WTC11 (cell line): Measurements from ENCODE around the gene BBOX1. TPM values are rescaled to one million over a fixed set of nuclear protein-coding genes. Genes with fewer than 3 reads are reported as not detected.

Experiments
- ATAC-seq: fragments of 200-7000 bp; cut with Tn5 transposase; 2 replicates; pipeline ENCODE4 v1.10.0; 2021; ENCODE audit warnings: mild to moderate bottlenecking, moderate library complexity
- CTCF ChIA-PET: fragments of 300-600 bp; sonication (Branson Sonifier 250); formaldehyde crosslinking; loops from one replicate; lab custom pipeline; 2021; ENCODE audit warnings: antibody characterized with exemption; lab: Charles Lee
- POLR2A ChIA-PET: fragments of 350-600 bp; sonication (Branson Sonifier 250); formaldehyde crosslinking; loops from one replicate; lab custom pipeline; 2021; ENCODE audit warnings: antibody characterized with exemption; lab: Charles Lee
- DNase-seq: peaks from one replicate; pipeline ENCODE4 v3.0.0; 2021; ENCODE audit warnings: low spot score
- H3K27ac Mint-ChIP-seq: 2 replicates; pipeline ENCODE4 v1.8.0; 2021; ENCODE audit warnings: mixed read lengths
- H3K27me3 Mint-ChIP-seq: 2 replicates; pipeline ENCODE4 v1.8.0; 2021; ENCODE audit warnings: low read depth, mild to moderate bottlenecking, moderate library complexity, mixed read lengths
- H3K36me3 Mint-ChIP-seq: 2 replicates; pipeline ENCODE4 v1.8.0; 2021; ENCODE audit warnings: mixed read lengths
- H3K4me1 Mint-ChIP-seq: 2 replicates; pipeline ENCODE4 v1.8.0; 2022; ENCODE audit warnings: mixed read lengths
- H3K4me3 Mint-ChIP-seq: 2 replicates; pipeline ENCODE4 v1.8.0; 2021; ENCODE audit warnings: mild to moderate bottlenecking, moderate library complexity, mixed read lengths
- H3K9me3 Mint-ChIP-seq: 2 replicates; pipeline ENCODE4 v1.8.0; 2021; ENCODE audit warnings: mixed read lengths
- ATF1 ChIP-seq: sonication (generic); formaldehyde crosslinking; IDR thresholded peaks from 2 replicates; pipeline ENCODE4 v1.8.1; 2023; ENCODE audit warnings: mild to moderate bottlenecking, moderate library complexity, missing genetic modification reagents
- ATF3 ChIP-seq: sonication (generic); formaldehyde crosslinking; conservative IDR thresholded peaks from 2 replicates; pipeline ENCODE4 v1.8.1; 2022; ENCODE audit warnings: mild to moderate bottlenecking, missing genetic modification reagents
- CREB1 ChIP-seq: sonication (generic); formaldehyde crosslinking; IDR thresholded peaks from 2 replicates; pipeline ENCODE4 v1.8.0; 2023; ENCODE audit warnings: mild to moderate bottlenecking, missing genetic modification reagents
- CREM ChIP-seq: sonication (generic); formaldehyde crosslinking; IDR thresholded peaks from 2 replicates; pipeline ENCODE4 v1.8.1; 2022; ENCODE audit warnings: mild to moderate bottlenecking, missing genetic modification reagents, moderate library complexity
- E2F1 ChIP-seq: sonication (generic); formaldehyde crosslinking; IDR thresholded peaks from 2 replicates; pipeline ENCODE4 v1.8.0; 2022; ENCODE audit warnings: mild to moderate bottlenecking, missing genetic modification reagents
- ELF4 ChIP-seq: sonication (generic); formaldehyde crosslinking; IDR thresholded peaks from 2 replicates; pipeline ENCODE4 v1.8.1; 2022; ENCODE audit warnings: low read depth, mild to moderate bottlenecking, moderate library complexity, missing genetic modification reagents
- EMX1 ChIP-seq: fragments of 250-450 bp; sonication (Bioruptor Pico); IDR thresholded peaks from 2 replicates; pipeline ENCODE4 v1.8.0; 2021; ENCODE audit warnings: mild to moderate bottlenecking
- ERG ChIP-seq: fragments of 250-450 bp; sonication (Bioruptor Pico); IDR thresholded peaks from 2 replicates; pipeline ENCODE4 v1.8.0; 2021; ENCODE audit warnings: mild to moderate bottlenecking
- FOXJ3 ChIP-seq: sonication (generic); formaldehyde crosslinking; IDR thresholded peaks from 2 replicates; pipeline ENCODE4 v1.9.0; 2021; ENCODE audit warnings: missing genetic modification reagents, mild to moderate bottlenecking, borderline replicate concordance
- HMGXB4 ChIP-seq: sonication (generic); formaldehyde crosslinking; IDR thresholded peaks from 2 replicates; pipeline ENCODE4 v1.8.1; 2023; ENCODE audit warnings: mild to moderate bottlenecking, moderate library complexity, missing genetic modification reagents
- IRF2 ChIP-seq: sonication (generic); formaldehyde crosslinking; IDR thresholded peaks from 2 replicates; pipeline ENCODE4 v1.8.0; 2022; ENCODE audit warnings: low read depth, missing genetic modification reagents, borderline replicate concordance
- MAX ChIP-seq: sonication (generic); formaldehyde crosslinking; IDR thresholded peaks from 2 replicates; pipeline ENCODE4 v1.8.0; 2022; ENCODE audit warnings: mild to moderate bottlenecking, missing genetic modification reagents
- MYBL2 ChIP-seq: sonication (generic); formaldehyde crosslinking; IDR thresholded peaks from 2 replicates; pipeline ENCODE4 v1.8.1; 2023; ENCODE audit warnings: mild to moderate bottlenecking, moderate library complexity, missing genetic modification reagents
- NFYB ChIP-seq: sonication (generic); formaldehyde crosslinking; conservative IDR thresholded peaks from 2 replicates; pipeline ENCODE4 v1.8.0; 2022; ENCODE audit warnings: low read depth, missing genetic modification reagents
- NR1H2 ChIP-seq: sonication (generic); formaldehyde crosslinking; IDR thresholded peaks from 2 replicates; pipeline ENCODE4 v1.9.0; 2021; ENCODE audit warnings: mild to moderate bottlenecking, moderate library complexity, missing genetic modification reagents
- PRDM15 ChIP-seq: sonication (generic); formaldehyde crosslinking; IDR thresholded peaks from 2 replicates; pipeline ENCODE4 v1.8.0; 2022; ENCODE audit warnings: missing genetic modification reagents
- TEAD4 ChIP-seq: sonication (generic); formaldehyde crosslinking; IDR thresholded peaks from 2 replicates; pipeline ENCODE4 v1.8.0; 2022; ENCODE audit warnings: mild to moderate bottlenecking, missing genetic modification reagents
- TP53 ChIP-seq: sonication (generic); formaldehyde crosslinking; IDR thresholded peaks from 2 replicates; pipeline ENCODE4 v1.8.1; 2023; ENCODE audit warnings: mild to moderate bottlenecking, missing genetic modification reagents
- ZBTB21 ChIP-seq: sonication (generic); formaldehyde crosslinking; IDR thresholded peaks from 2 replicates; pipeline ENCODE4 v1.8.1; 2023; ENCODE audit warnings: mild to moderate bottlenecking, missing genetic modification reagents, borderline replicate concordance
- ZNF281 ChIP-seq: sonication (generic); formaldehyde crosslinking; IDR thresholded peaks from 2 replicates; pipeline ENCODE4 v1.8.0; 2023; ENCODE audit warnings: mild to moderate bottlenecking, missing genetic modification reagents
- ZNF416 ChIP-seq: fragments of 250-450 bp; sonication (Bioruptor Pico); IDR thresholded peaks from 2 replicates; pipeline ENCODE4 v1.9.0; 2021; ENCODE audit warnings: mild to moderate bottlenecking, inconsistent platforms
- ZNF423 ChIP-seq: fragments of 250-450 bp; sonication (Bioruptor Pico); IDR thresholded peaks from 2 replicates; pipeline ENCODE4 v2.1.2; 2022; ENCODE audit warnings: mild to moderate bottlenecking, moderate library complexity
- ZSCAN18 ChIP-seq: fragments of 250-450 bp; sonication (Bioruptor Pico); IDR thresholded peaks from 2 replicates; pipeline ENCODE4 v2.1.2; 2022; ENCODE audit warnings: mild to moderate bottlenecking, moderate library complexity
- total RNA-seq: library from RNA; stranded (reverse); gene quantifications from 3 replicates; pipeline ENCODE4 v1.2.3, GENCODE V29; 2021

The BBOX1 gene
- total RNA-seq, 1 experiment from 2014 or later = not detected

GRCh38 chr11:27118371-27118770 lies 77.8 kb downstream of the BBOX1 start (continued):
- no peak for TF ChIP-seq MYBL2 (CRISPR knock-in tag)
- no peak for TF ChIP-seq CREB1 (CRISPR knock-in tag)
- no peak for TF ChIP-seq CREM
- no peak for TF ChIP-seq ZBTB21 (CRISPR knock-in tag)
- TF ChIP-seq EMX1 (CRISPR knock-in tag) = no peak
- no peak for TF ChIP-seq ATF1 (CRISPR knock-in tag)
- no peak for TF ChIP-seq ATF3 (CRISPR knock-in tag)
- TF ChIP-seq TEAD4 (CRISPR knock-in tag) = no peak
- no peak for TF ChIP-seq ZNF281 (CRISPR knock-in tag)
- TF ChIP-seq ERG = no peak
- TF ChIP-seq HMGXB4 (CRISPR knock-in tag) = no peak
- TF ChIP-seq TP53 (CRISPR knock-in tag) = no peak
- no peak for TF ChIP-seq NR1H2 (CRISPR knock-in tag)
- no peak for TF ChIP-seq MAX (CRISPR knock-in tag)

GRCh38 chr11:27118949-27119348 lies 78.3 kb downstream of the BBOX1 start:
- no peaks in the 10 kb centered on the region for H3K36me3 Mint-ChIP-seq
- CTCF ChIA-PET = no interaction called here
- no peaks in the 10 kb centered on the region for H3K27me3 Mint-ChIP-seq
- peaks cover 14% of the 10 kb centered on the region for H3K4me1 Mint-ChIP-seq
- no peak overlapping the region for H3K4me3 Mint-ChIP-seq
- ATAC-seq (no peak), DNase-seq (no peak)
- H3K9me3 Mint-ChIP-seq = no peaks in the 10 kb centered on the region
- POLR2A ChIA-PET = interaction anchor here (1.0 kb wide), 1 partner anchor 92 kb away, joined by 6 read pairs; no protein-coding TSS in a partner anchor
- H3K27ac Mint-ChIP-seq = no peak overlapping the region
- no peak for TF ChIP-seq ZNF423 (CRISPR knock-in tag)
- no peak for TF ChIP-seq FOXJ3 (CRISPR knock-in tag)
- no peak for TF ChIP-seq PRDM15
- TF ChIP-seq ZSCAN18 (CRISPR knock-in tag) = no peak
- TF ChIP-seq ZNF416 (CRISPR knock-in tag) = no peak
- TF ChIP-seq ERG = no peak
- TF ChIP-seq E2F1 (CRISPR knock-in tag) = no peak
- no peak for TF ChIP-seq ELF4 (CRISPR knock-in tag)
- TF ChIP-seq IRF2 = no peak
- TF ChIP-seq NFYB (CRISPR knock-in tag) = no peak
